Measurements from ENCODE around the gene CLEC14A. TPM values are rescaled to one million over a fixed set of nuclear protein-coding genes. Genes with fewer than 3 reads are reported as not detected.

CLEC14A gene
- 10 to 100 TPM; 31.8 to 47.4 TPM for total RNA-seq
- long read RNA-seq, transcript CLEC14A-201 (1 exons, 2,267 nt), result major isoform, 102 of 102 reads
- long read RNA-seq, partial matches to known transcripts, result 0 of 102 reads
- long read RNA-seq, other reads (novel, unspliced or antisense), result 0 of 102 reads

- intact Hi-C loops (cut with DNase I), result no loop called here
- DNase-seq, result peak; percentile 86
- ATAC-seq, result peak; percentile 81 to 89
Measured at GRCh38 chr14:38255673-38256532, at the start of gene CLEC14A. TSS of gene CLEC14A (minus strand) at chr14:38256093. CDS start at chr14:38256022, 71 bp downstream.

- ATAC-seq (no peak), DNase-seq (no peak)
- intact Hi-C loops (cut with DNase I), result no loop called here
Measured at GRCh38 chr14:38302966-38303365, 47.1 kb upstream of the CLEC14A start.

GRCh38 chr14:38302034-38302433 lies 46.1 kb upstream of the CLEC14A start:
- DNase-seq (no peak), ATAC-seq (no peak)
- intact Hi-C loops (cut with DNase I), result no loop called here

- DNase-seq, result peak; percentile 39
- ATAC-seq, result peak in 1 of 2 donors; percentile 68
- intact Hi-C loops (cut with DNase I), result no loop called here
Measured at GRCh38 chr14:38297681-38298080, 41.8 kb upstream of the CLEC14A start.

- intact Hi-C loops (cut with DNase I), result no loop called here
- ATAC-seq (peak in 1 of 2 donors; percentile 68), DNase-seq (no peak)
Measured at GRCh38 chr14:38291681-38292467, 36.0 kb upstream of the CLEC14A start.

- ATAC-seq (peak; percentile 38 to 95), DNase-seq (no peak)
- intact Hi-C loops (cut with DNase I), result no loop called here
Measured at GRCh38 chr14:38290601-38291188, 34.8 kb upstream of the CLEC14A start.

- no peak for DNase-seq
- no peak for ATAC-seq
- intact Hi-C loops (cut with DNase I), result no loop called here
Measured at GRCh38 chr14:38286452-38286851, 30.6 kb upstream of the CLEC14A start.

- DNase-seq (no peak), ATAC-seq (no peak)
- intact Hi-C loops (cut with DNase I), result no loop called here
Measured at GRCh38 chr14:38285962-38286361, 30.1 kb upstream of the CLEC14A start.

GRCh38 chr14:38282936-38283335 lies 27.0 kb upstream of the CLEC14A start:
- ATAC-seq (no peak), DNase-seq (no peak)
- intact Hi-C loops (cut with DNase I), result no loop called here

- no peak for DNase-seq
- intact Hi-C loops (cut with DNase I), result no loop called here
- no peak for ATAC-seq
Measured at GRCh38 chr14:38280081-38280480, 24.2 kb upstream of the CLEC14A start.

- intact Hi-C loops (cut with DNase I), result no loop called here
- ATAC-seq (no peak), DNase-seq (no peak)
Measured at GRCh38 chr14:38279572-38279971, 23.7 kb upstream of the CLEC14A start.

GRCh38 chr14:38278035-38278434 lies 22.1 kb upstream of the CLEC14A start:
- ATAC-seq, result no peak
- no peak for DNase-seq
- intact Hi-C loops (cut with DNase I), result no loop called here

GRCh38 chr14:38262844-38263243 lies 7.0 kb upstream of the CLEC14A start:
- DNase-seq (no peak), ATAC-seq (no peak)
- intact Hi-C loops (cut with DNase I), result no loop called here

GRCh38 chr14:38261620-38262019 lies 5.7 kb upstream of the CLEC14A start:
- ATAC-seq (no peak), DNase-seq (no peak)
- intact Hi-C loops (cut with DNase I), result no loop called here

GRCh38 chr14:38257507-38257906 lies 1.6 kb upstream of the CLEC14A start:
- DNase-seq (no peak), ATAC-seq (no peak)
- intact Hi-C loops (cut with DNase I), result no loop called here

- intact Hi-C loops (cut with DNase I), result no loop called here
- peak; percentile 71 for DNase-seq
- no peak for ATAC-seq
Measured at GRCh38 chr14:38256533-38256840, 594 bp upstream of the CLEC14A start.

GRCh38 chr14:38255408-38255672 lies 553 bp downstream of the CLEC14A start:
- ATAC-seq, result peak; percentile 10 to 48
- DNase-seq, result peak; percentile 34
- intact Hi-C loops (cut with DNase I), result no loop called here

GRCh38 chr14:38254571-38255407 lies 1.1 kb downstream of the CLEC14A start:
- peak; percentile 2 to 3 for ATAC-seq
- intact Hi-C loops (cut with DNase I), result no loop called here
- DNase-seq, result no peak

- intact Hi-C loops (cut with DNase I), result no loop called here
- ATAC-seq, result no peak
- DNase-seq, result no peak
Measured at GRCh38 chr14:38253676-38254075, 2.2 kb downstream of the CLEC14A start.
